HG03159 (cell line): ENCODE measurements around the gene SERPINB12.

Experiments used
- ATAC-seq: cut with Tn5 transposase; IDR thresholded peaks from one replicate; pipeline ENCODE4 v1.9.1; 2021; ENCODE audit warnings: mild to moderate bottlenecking, moderate library complexity; ENCODE audit not compliant: unreplicated experiment

Gene SERPINB12, protein sequence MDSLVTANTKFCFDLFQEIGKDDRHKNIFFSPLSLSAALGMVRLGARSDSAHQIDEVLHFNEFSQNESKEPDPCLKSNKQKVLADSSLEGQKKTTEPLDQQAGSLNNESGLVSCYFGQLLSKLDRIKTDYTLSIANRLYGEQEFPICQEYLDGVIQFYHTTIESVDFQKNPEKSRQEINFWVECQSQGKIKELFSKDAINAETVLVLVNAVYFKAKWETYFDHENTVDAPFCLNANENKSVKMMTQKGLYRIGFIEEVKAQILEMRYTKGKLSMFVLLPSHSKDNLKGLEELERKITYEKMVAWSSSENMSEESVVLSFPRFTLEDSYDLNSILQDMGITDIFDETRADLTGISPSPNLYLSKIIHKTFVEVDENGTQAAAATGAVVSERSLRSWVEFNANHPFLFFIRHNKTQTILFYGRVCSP

DNA sequence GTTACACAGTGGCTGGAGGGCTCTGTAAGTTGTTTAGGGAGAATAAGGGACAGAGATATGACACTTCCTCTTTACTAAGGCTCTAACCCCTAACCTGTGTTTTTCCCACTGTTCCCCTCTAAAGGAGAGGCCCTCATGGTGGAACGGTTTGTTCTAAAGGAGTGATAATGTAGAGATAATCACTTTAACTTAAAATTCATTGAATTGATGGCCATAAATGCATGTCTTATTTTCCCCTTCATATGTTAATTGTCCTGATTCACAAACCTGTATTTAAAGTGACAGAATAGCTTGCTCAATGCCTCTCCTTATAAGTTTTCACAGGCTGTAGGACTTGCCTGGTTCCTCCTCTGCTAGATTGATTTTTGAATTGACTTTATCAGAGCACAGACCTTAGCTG lies at the start of gene SERPINB12:
SERPINB12 (plus strand) TSS at position 301 of the 400 bp plus-strand sequence. CDS start 13,791 bp downstream, outside the sequence.
- no peak for ATAC-seq

GRCh38 chr18:63492851-63493250 lies 49.3 kb upstream of the SERPINB12 start:
- no peak for ATAC-seq

DNA sequence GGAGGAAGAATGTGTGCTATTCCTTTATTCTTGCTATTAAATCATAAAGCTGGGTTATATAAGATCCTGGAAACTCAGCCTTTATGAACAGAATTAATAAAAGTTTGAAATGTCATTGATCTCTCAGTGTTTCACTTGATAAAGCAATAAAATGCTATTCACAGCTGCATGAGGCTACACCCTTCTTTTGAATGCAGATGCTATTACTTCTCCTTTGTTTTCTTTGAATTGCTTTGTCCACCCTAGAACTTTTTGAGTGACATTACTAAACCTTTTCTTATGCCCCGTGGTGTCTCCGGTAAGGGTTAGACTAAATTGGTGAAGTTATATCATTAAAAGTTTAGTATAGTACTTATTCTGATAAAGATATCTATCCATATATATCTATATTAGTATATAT lies 46.5 kb upstream of the SERPINB12 start:
- ATAC-seq = no peak

- ATAC-seq = no peak
Measured at GRCh38 chr18:63505566-63506335, 36.4 kb upstream of the SERPINB12 start.

DNA sequence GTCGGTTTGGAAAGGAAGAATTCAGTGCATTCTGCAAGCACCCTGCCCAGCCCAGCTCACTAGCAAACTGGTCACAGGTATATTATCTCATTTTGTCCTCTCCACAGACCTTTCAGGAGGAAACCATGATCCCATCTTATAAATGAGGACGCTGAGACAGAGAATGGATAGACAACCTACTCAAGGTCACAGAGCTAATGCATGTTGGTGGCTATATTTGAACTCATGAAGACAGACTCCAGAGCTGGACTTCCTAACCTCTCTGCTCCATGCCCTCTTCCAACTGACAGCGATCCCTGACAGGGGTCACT lies 35.9 kb upstream of the SERPINB12 start:
- no peak for ATAC-seq

DNA sequence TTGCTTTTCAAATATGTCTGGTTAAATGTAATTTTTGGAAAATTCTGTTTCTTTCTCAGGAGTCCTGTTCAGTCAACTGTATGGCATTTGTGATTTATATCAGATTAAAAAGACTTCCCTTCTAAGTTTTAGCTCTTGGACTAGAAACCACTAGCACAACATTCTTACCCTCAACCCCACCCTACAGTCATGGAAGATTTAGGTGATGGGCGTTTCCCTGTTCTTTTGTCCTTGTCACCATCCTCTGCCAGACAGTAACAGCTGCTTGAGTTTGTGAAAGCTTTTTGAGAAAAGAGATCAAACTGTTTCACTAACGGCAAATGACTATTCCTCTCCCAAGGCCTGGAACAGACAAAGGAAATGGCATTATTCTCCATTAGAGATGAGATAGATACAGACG lies 33.6 kb upstream of the SERPINB12 start:
- ATAC-seq = no peak

GRCh38 chr18:63511285-63511684 lies 30.9 kb upstream of the SERPINB12 start:
- no peak for ATAC-seq

GRCh38 chr18:63514326-63514725 lies 27.8 kb upstream of the SERPINB12 start:
- ATAC-seq = no peak

DNA sequence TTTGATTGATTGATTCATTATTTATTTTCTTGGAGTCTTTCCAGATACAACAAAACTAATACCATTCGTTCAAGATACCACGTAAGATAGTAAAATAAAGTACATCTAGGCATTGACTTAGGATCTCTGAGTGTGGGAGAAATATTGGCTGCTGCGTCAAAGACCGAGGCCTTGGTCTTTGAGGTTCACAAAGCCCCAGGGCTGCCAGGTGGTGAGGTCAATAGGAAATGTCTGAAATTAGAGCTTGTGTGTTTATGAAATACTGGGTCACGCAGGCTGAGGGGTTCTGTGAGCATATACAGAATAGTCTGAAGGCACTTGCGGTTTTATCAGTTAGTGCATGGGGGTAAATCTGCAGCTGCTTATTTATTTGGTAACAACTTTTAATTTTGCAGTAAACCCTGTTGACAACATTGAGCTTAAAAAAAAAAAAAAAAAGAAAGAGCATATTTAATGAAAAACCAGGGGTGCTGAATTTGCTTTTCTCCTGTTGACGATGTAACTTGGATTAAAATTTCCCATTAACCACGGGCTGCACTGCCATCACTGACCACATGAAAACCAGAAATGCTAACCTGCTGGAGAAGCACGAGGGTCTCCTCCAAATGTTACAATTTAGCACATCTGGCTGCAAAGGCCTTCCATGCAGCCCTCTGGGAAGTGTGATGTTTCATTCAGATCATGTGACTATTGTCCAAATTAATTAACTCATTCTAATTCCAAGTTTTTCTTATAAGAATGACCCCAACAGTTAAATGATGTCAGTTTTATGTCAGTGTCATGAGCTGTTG lies 27.1 kb upstream of the SERPINB12 start:
- no peak for ATAC-seq

- no peak for ATAC-seq
Measured at GRCh38 chr18:63515801-63516200, 26.4 kb upstream of the SERPINB12 start.

DNA sequence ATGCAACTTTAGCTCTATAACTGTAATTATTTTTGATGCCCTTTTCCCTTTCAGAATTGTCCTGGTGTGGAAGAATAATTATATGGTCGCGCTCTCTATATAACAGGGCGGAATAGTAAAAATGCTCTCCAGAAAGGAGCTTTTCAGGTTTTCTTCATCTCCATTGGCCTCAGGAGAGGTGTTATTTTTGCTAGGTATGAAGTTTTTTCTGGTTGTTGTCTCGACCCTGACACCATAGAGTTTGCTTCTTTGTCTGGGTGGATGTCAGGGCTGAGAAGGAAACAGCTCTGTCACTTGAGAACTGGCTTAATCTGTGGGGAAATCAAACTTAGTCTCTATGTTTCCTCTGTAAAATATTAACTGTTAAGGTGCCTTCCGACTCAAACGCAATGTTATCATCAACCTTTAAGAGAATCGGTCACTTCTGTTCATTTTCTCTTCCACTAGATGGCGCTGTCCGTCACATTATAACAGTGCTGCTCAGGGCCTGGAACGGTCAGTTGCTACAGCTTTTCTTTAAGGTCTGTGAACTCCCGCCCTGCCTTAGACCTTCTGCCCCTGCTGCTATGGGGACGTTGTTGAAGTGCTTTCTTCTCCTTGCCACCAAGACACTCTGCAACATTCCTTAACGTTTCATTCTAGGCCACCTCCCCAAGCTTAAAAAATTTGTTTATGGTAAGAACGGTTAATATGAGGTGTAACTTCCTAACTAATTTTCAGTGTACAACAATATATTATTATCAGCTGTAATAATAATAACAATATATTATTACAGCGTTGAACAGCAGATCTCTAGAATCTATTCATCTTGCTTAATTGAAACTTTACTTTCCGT lies 23.8 kb upstream of the SERPINB12 start:
- ATAC-seq = peak; percentile 94

DNA sequence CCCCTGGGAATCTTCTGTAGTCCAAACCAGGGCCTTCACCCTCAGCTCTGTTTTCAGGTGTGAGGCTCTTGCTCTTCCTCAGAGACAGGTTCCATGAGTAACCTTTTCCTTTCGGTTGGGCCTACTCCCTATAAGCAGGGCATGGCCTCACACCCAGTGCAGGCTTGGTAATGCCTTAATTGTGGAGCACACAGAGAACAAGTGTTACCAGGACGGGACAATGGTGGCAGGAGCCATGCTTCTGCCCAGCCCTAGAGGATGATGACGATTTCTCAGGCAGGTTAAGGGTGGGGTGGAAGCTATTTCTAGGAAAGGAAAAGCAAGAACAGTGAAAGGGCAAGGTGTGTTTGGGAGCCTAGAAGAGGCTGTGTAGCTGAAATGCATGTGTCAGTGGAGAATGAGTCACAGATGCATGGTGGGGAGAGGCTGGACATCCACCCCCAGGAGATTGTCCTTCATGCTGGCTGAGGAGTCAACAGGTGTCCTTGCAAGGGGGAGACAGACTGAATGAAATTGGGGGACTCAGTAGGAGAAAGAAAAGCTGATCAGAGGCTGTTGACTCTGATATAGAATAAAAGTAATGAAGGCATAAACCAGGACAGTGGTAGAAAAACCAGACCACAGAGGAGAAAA lies 22.0 kb upstream of the SERPINB12 start:
- ATAC-seq = no peak

- ATAC-seq = no peak
Measured at GRCh38 chr18:63523660-63524059, 18.5 kb upstream of the SERPINB12 start.

GRCh38 chr18:63527251-63527650 lies 14.9 kb upstream of the SERPINB12 start:
- no peak for ATAC-seq

GRCh38 chr18:63528863-63529492 lies 13.2 kb upstream of the SERPINB12 start:
- no peak for ATAC-seq

GRCh38 chr18:63532471-63532870 lies 9.7 kb upstream of the SERPINB12 start:
- no peak for ATAC-seq

DNA sequence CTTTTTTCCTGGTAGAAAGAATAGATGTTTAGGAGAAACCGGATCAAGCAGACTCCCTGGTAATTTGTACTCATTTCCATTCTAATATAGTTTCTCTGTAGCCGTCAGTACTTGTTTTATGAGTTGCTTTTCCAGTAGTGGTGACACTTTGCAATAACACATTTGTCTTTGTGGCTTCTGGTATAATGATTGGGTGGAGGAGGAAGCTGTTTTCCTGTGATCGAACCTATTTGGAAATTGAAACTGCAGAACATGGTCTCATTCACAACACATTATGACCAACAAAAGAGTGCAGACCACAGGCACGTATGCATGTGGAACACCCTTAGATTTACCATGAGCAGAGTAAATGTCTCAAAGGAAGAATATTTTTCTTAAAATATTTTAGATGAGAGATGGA lies 7.6 kb upstream of the SERPINB12 start:
- ATAC-seq = no peak

- no peak for ATAC-seq
Measured at GRCh38 chr18:63539904-63540510, 2.2 kb upstream of the SERPINB12 start.

DNA sequence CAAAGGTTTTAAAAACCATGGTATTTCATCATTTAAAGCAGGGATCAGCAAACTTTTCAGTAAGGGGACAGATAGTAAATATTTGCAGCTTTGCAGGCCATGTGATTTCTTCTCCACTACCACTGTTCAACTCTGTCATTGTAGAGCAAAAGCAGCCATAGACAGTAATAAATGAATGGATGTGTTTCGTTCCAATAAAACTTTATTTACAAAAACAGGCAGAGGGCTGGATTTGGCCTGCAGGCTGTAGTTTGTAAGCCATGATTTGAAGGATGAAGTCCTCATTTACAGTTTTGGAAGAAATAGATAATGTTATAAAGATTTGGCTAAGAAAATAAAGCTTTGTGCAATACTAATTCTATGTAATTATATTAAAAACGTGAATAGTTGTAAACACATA lies 1.8 kb downstream of the SERPINB12 start:
- no peak for ATAC-seq
